Esophagus muscularis mucosa (tissue), 2 donors: ENCODE results near the gene AKT2.

Experiments used
- POLR2A ChIP-seq: fragments of 450-650 bp; IDR thresholded peaks from one replicate; pipeline ENCODE4 v1.6.1; 2017; ENCODE audit warnings: antibody characterized with exemption, moderate library complexity, mild to moderate bottlenecking, low read depth
- POLR2AphosphoS5 ChIP-seq, 2 donors: sonication (generic); formaldehyde crosslinking; IDR thresholded peaks; one replicate each; pipeline ENCODE4 v1.6.1; 2017; ENCODE audit warnings: antibody characterized with exemption in 2 of 2

DNA sequence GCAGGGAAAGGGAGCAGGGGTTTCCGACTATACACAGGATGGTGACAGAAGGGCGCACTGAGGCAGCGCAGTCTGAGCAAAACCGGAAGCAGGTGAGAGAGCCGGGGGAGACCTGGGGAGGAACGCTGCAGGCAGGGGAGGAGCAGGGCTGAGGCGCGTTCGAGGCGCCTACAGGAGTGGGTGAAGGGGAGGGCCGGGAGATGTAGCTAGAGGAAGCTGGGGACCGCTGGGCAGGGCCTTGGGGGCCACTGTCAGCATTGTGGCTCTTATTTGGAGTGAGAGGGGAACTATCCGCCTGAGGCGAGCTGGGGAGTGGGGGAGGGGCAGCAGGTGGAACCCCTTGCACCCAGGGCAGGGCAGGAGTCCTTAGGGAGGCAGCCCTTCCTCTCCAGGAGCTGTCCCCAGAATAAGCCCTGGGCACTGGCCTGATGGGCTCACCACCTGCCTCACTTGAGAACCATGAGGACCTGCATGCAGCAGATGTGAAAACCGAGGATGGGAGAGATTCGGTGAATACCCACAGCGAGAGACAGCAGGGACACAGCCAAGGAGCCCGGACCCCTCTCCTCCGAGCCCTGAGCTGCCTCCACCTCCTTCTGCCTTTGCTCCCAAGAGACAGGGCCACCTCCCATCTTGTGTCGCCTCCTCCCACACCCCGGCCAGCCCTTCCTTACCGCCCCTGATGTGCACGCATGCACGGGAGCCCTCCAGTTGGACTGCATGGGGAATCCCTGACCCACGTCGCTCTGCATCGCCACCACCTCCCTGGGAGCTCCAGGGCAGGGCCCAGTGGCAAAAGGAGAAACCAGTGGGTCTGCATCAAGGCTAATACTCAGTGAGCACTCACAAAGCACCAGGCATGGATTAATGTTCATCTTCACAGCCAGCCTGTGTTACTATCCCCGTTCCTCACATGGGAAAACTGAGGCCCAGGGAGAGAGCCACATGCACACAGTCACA lies 10.3 kb downstream of the AKT2 start:
- TF ChIP-seq POLR2A (no peak), POLR2AphosphoS5 (IDR thresholded peaks at IDR 0.05) (no peak)
